HL-60 (cell line): ENCODE data around the gene C15orf62.
A peak's percentile ranks its signal among the peaks of the same experiment; 100 is the strongest.

Experiments
- DNase-seq, 2 experiments: peaks; one replicate each; pipeline ENCODE4 v3.0.0-alpha.2; 2010 to 2020; ENCODE audit warnings: low read depth in 1 of 2, low spot score in 1 of 2
- H3K27ac ChIP-seq: fragments of 250-450 bp; sonication (Bioruptor Pico); replicated peaks from 2 replicates; pipeline ENCODE4 v1.5.1; 2020; ENCODE audit warnings: mild to moderate bottlenecking, moderate library complexity
- H3K27me3 ChIP-seq: fragments of 250-450 bp; sonication (Bioruptor Pico); 2 replicates; pipeline ENCODE4 v1.5.1; 2021; ENCODE audit warnings: mild to moderate bottlenecking, moderate library complexity; ENCODE audit not compliant: insufficient read depth, poor library complexity, severe bottlenecking
- H3K4me3 ChIP-seq: replicated peaks from 2 replicates; pipeline ENCODE4 v1.5.1; 2011; ENCODE audit warnings: mild to moderate bottlenecking, control low read depth, low read length; ENCODE audit not compliant: insufficient read depth
- GABPA ChIP-seq: IDR thresholded peaks from 2 replicates; pipeline ENCODE4 v1.6.1; 2012; ENCODE audit warnings: low read depth
- POLR2AphosphoS5 ChIP-seq: IDR thresholded peaks from 2 replicates; pipeline ENCODE4 v1.6.1; 2012; ENCODE audit warnings: low read depth
- REST ChIP-seq: IDR thresholded peaks from 2 replicates; pipeline ENCODE4 v1.6.1; 2012; ENCODE audit warnings: low read depth; ENCODE audit not compliant: insufficient replicate concordance
- SPI1 ChIP-seq: IDR thresholded peaks from 2 replicates; pipeline ENCODE4 v1.6.1; 2012; ENCODE audit warnings: low read depth, mild to moderate bottlenecking, borderline replicate concordance
- TF ChIP-seq, protein P1 (sequence below): IDR thresholded peaks from one replicate; pipeline ENCODE4 v1.5.1; 2011; ENCODE audit warnings: low read length, control low read depth, inconsistent platforms; ENCODE audit not compliant: insufficient read depth

C15orf62 gene

DNA sequence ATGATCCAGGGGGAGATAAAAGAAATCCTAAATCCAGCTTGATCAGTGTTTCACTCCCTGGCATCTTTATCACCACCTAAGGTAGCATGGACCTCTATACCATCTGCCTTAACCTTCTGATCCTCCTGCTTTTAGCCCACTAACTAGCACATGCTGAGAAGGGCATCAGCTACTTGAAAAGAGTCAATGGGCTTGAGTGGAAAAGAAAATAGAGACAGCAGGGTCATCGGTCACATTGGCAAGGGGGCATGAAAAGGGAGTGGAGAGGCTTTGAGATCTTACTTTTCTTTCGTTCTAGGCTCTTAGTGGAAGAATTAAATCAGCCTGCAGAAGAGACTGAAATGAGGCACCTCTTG, 36.9 kb downstream of the C15orf62 start:
- TF ChIP-seq GABPA (no peak), REST (no peak), POLR2AphosphoS5 (no peak), SPI1 (no peak)
- TF ChIP-seq, protein P1, sequence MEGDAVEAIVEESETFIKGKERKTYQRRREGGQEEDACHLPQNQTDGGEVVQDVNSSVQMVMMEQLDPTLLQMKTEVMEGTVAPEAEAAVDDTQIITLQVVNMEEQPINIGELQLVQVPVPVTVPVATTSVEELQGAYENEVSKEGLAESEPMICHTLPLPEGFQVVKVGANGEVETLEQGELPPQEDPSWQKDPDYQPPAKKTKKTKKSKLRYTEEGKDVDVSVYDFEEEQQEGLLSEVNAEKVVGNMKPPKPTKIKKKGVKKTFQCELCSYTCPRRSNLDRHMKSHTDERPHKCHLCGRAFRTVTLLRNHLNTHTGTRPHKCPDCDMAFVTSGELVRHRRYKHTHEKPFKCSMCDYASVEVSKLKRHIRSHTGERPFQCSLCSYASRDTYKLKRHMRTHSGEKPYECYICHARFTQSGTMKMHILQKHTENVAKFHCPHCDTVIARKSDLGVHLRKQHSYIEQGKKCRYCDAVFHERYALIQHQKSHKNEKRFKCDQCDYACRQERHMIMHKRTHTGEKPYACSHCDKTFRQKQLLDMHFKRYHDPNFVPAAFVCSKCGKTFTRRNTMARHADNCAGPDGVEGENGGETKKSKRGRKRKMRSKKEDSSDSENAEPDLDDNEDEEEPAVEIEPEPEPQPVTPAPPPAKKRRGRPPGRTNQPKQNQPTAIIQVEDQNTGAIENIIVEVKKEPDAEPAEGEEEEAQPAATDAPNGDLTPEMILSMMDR: no peak
- H3K4me3 ChIP-seq: peak overlapping the region; percentile 86
- no peak for DNase-seq
- H3K27ac ChIP-seq: peak overlapping the region; percentile 91
- no peaks in the 10 kb centered on the region for H3K27me3 ChIP-seq

- Histone ChIP-seq H3K4me3 (peak within 1 kb of the TSS; percentile 86), H3K27me3 (no peaks in the 10 kb centered on the region), H3K27ac (peak within 1 kb of the TSS; percentile 91)
- TF ChIP-seq, protein P1: no peak
- peak; percentile 52; the same call in 1 of the 2 replicates for TF ChIP-seq POLR2AphosphoS5
- DNase-seq: peak; percentile 94 to 99
Measured at GRCh38 chr15:40807028-40807887, 37.5 kb downstream of the C15orf62 start, which contains the start of the genes DNAJC17 and ZFYVE19. TSS of gene DNAJC17 (minus strand) at chr15:40807473. CDS start at chr15:40807446, 27 bp downstream. TSS of gene ZFYVE19 (plus strand) at chr15:40807089. CDS start at chr15:40807590, 501 bp downstream.

DNA sequence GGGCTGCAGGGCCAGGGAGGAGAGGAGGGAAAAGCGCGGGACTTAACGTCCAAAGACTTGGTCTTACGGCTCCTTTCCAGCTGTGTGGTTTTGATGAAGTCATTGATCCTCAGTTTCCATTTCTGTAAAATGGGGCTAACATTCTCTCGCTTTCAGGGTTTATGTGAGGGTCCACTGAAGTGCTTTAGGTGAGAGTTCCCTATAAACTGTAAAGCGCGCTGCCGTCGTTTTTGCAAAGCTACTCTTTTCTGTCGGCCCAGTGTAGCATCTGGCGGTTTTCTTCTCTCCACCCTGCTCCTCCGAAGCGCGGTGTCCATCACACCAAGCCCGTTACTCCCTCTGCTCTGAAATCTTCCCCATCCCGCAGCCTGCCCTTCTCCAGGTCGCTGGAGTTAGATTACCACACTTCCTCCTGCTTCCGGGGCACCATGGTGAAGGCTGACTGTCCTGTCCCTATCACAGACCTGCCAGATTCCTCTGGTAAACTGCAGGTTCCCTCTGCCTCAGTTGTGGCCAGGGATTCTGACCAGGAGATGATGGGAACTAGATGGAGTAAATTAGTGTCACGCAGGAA, 38.2 kb downstream of the C15orf62 start:
- no peaks in the 10 kb centered on the region for H3K27me3 ChIP-seq
- no peak for TF ChIP-seq REST
- TF ChIP-seq, protein P1: no peak
- no peak for TF ChIP-seq GABPA
- TF ChIP-seq SPI1: no peak
- no peak for TF ChIP-seq POLR2AphosphoS5
- peak in 1 of 2 experiments; percentile 11 for DNase-seq
- H3K4me3 ChIP-seq: peak overlapping the region; percentile 86
- H3K27ac ChIP-seq: peak overlapping the region; percentile 48
